GM12891 (cell line): ENCODE results near the gene BEST4.
A peak's percentile ranks its signal among the peaks of the same experiment; 100 is the strongest.
"Not testable (repeated sequence)": the region's sequence is repeated elsewhere in the genome, so short reads cannot be mapped to it uniquely, and the experiment has no call there.

Experiments used
- DNase-seq: peaks from one replicate; pipeline ENCODE4 v3.0.0; 2011; ENCODE audit warnings: low spot score; ENCODE audit not compliant: insufficient read length
- FAIRE-seq: peaks from 2 replicates; lab custom pipeline; 2011; peaks lifted over from hg19 to GRCh38; lab: Jason Lieb, UNC
- PAX5 ChIP-seq: IDR thresholded peaks from 2 replicates; pipeline ENCODE4 v1.6.1; 2011; ENCODE audit warnings: low read length, moderate library complexity, mild to moderate bottlenecking; ENCODE audit not compliant: insufficient read depth, severe bottlenecking
- POLR2A ChIP-seq: IDR thresholded peaks from 2 replicates; pipeline ENCODE4 v1.6.1; 2011; ENCODE audit warnings: low read depth, low read length, control low read depth
- POLR2AphosphoS5 ChIP-seq: IDR thresholded peaks from 2 replicates; pipeline ENCODE4 v1.6.1; 2011; ENCODE audit warnings: low read depth, low read length, control low read depth
- POU2F2 ChIP-seq: IDR thresholded peaks from 2 replicates; pipeline ENCODE4 v1.6.1; 2011; ENCODE audit warnings: low read depth, mild to moderate bottlenecking, control low read depth, low read length, moderate library complexity
- SPI1 ChIP-seq: IDR thresholded peaks from 2 replicates; pipeline ENCODE4 v1.6.1; 2011; ENCODE audit warnings: low read depth, low read length, control low read depth
- TAF1 ChIP-seq: IDR thresholded peaks from 2 replicates; pipeline ENCODE4 v1.6.1; 2011; ENCODE audit warnings: low read depth, low read length, control low read depth

BEST4 gene

GRCh38 chr1:44803062-44803311 is 15.0 kb upstream of the BEST4 start:
- TF ChIP-seq POLR2A (no peak), POLR2AphosphoS5 (no peak), SPI1 (no peak), POU2F2 (no peak)
- DNase-seq = no peak
- FAIRE-seq = no peak

- DNase-seq (no peak), FAIRE-seq (peak; percentile 69)
- TF ChIP-seq TAF1 = no peak
- TF ChIP-seq POU2F2 = no peak
- no peak for TF ChIP-seq SPI1
- TF ChIP-seq PAX5 = no peak
- TF ChIP-seq POLR2A = no peak
- TF ChIP-seq POLR2AphosphoS5 = no peak; the same call in 1 of the 2 replicates
Measured at GRCh38 chr1:44802306-44803061, 14.5 kb upstream of the BEST4 start.

GRCh38 chr1:44801491-44802305 is 13.7 kb upstream of the BEST4 start:
- DNase-seq = no peak
- FAIRE-seq = peak; percentile 93
- TF ChIP-seq SPI1 (no peak), TAF1 (no peak), POLR2A (no peak), POU2F2 (peak; percentile 23; the same call in 1 of the 2 replicates), PAX5 (no peak), POLR2AphosphoS5 (no peak)

- FAIRE-seq (peak; percentile 99), DNase-seq (peak; percentile 96)
- TF ChIP-seq PAX5 (peak; percentile 63), POLR2AphosphoS5 (peak; percentile 85), TAF1 (peak; percentile 63), SPI1 (0 out of 2 replicates have a peak, but pooled peaks have one; percentile 2), POLR2A (peak; percentile 85), POU2F2 (peak; percentile 18; the same call in 1 of the 2 replicates)
Measured at GRCh38 chr1:44799770-44800584, 12.0 kb upstream of the BEST4 start, which contains the start of gene PLK3. Gene PLK3 (plus strand): TSS chr1:44800377. CDS start chr1:44800464, 87 bp downstream.

GRCh38 chr1:44798481-44799365 is 10.8 kb upstream of the BEST4 start:
- DNase-seq = no peak
- TF ChIP-seq POLR2AphosphoS5 (no peak), POU2F2 (no peak), PAX5 (no peak), POLR2A (no peak), SPI1 (no peak), TAF1 (no peak)
- peak; percentile 65 for FAIRE-seq

GRCh38 chr1:44797886-44798285 is 9.9 kb upstream of the BEST4 start:
- not testable (repeated sequence) for DNase-seq, FAIRE-seq

GRCh38 chr1:44792736-44793502 is 4.9 kb upstream of the BEST4 start:
- TF ChIP-seq PAX5 (no peak), SPI1 (no peak), TAF1 (no peak), POLR2A (no peak), POU2F2 (no peak), POLR2AphosphoS5 (no peak)

GRCh38 chr1:44790968-44791801 is 3.2 kb upstream of the BEST4 start:
- peak; percentile 61 for FAIRE-seq

More at GRCh38 chr1:44792736-44793502, 4.9 kb upstream of the BEST4 start:
- no peak for FAIRE-seq
- no peak for DNase-seq

More at GRCh38 chr1:44790968-44791801, 3.2 kb upstream of the BEST4 start:
- no peak for DNase-seq
- TF ChIP-seq POLR2AphosphoS5 (no peak), PAX5 (no peak), POLR2A (no peak), POU2F2 (no peak), TAF1 (no peak), SPI1 (no peak)
